Adipose tissue (tissue), 3 donors: ENCODE data around the gene PLSCR5. TPM values are rescaled to one million over a fixed set of nuclear protein-coding genes. Genes with fewer than 3 reads are reported as not detected.

Experiments
- H3K27ac ChIP-seq: one replicate; pipeline ENCODE4 v1.5.1; 2013; ENCODE audit warnings: low read depth, low read length
- WGBS, 3 donors: extraction: QIAGEN DNeasy Blood & Tissue Kit; methylation state at CpG; one replicate each; pipeline ENCODE4 v1.1.7; 2013; 5-methylcytosine and 5-hydroxymethylcytosine counted together
- polyA plus RNA-seq, 3 donors: library from polyadenylated mRNA; stranded (reverse); fragments of 200-250 nt; gene quantifications; one replicate each; pipeline ENCODE4 v1.2.3, GENCODE V29; 2013
- donor health status: healthy with polysubstance abuse.
- donor health status: Bipolar disorder and iron deficiency.
- donor health status: healthy.

PLSCR5 gene
- polyA plus RNA-seq: not detected

DNA sequence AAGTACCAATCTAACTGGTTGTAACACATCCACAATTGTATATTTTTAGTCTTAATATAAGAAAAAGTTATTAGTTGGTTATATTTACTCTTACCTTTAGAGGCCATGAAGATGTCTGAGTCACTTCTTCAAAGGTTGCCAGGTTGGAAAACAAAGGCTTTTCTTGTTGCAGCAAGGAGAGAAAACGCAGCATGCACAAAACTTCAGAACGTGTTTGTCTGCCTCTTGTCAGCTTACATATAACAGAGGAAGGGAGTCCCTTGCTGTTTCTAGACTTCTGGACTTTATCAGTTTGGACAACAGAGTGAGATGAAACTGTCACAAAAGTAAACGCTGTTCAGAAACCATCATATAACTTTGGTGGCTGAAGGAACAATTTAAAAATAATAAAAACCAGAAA lies at the start of gene PLSCR5:
TSS of gene PLSCR5 (minus strand) at position 241 of the 400 bp plus-strand sequence. CDS start at position 107, 134 bp downstream.
- WGBS, 3 donors: 43 to 63% (median 49%) methylated on average over 3 of the region's 3 CpGs
- H3K27ac ChIP-seq: no peak within 1 kb of the TSS

GRCh38 chr3:146653978-146654377 lies 48.8 kb upstream of the PLSCR5 start:
- H3K27ac ChIP-seq: no peak overlapping the region
- 74 to 80% (median 76%) methylated on average over 3 of the region's 3 CpGs for WGBS, 3 donors

GRCh38 chr3:146650691-146651442 lies 45.7 kb upstream of the PLSCR5 start:
- H3K27ac ChIP-seq: no peak overlapping the region
- 62 to 80% (median 69%) methylated on average over 2 of the region's 2 CpGs for WGBS, 3 donors

DNA sequence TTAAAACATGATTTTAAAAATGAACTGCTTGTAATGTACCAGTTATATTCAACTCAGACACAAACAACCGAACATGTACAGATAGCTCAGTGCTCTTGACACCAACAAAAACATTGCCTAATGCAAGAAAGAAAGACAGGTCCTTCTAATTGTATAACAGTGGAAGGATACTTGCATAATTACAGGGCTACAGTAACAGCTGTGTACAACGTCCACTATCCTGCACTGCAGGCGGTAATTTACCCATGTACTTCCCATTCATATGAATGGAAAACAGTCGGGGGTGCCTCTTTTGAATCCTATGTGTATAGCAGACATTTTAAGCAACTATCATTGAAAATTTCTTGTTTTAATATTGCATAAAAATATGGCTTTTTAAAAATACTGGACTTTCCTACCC lies 41.1 kb upstream of the PLSCR5 start:
- no peak overlapping the region for H3K27ac ChIP-seq
- WGBS, 3 donors: 49 to 79% (median 51%) methylated on average over 4 of the region's 4 CpGs

GRCh38 chr3:146640955-146641867 lies 36.1 kb upstream of the PLSCR5 start:
- 22 to 28% (median 26%) methylated on average over 3 of the region's 3 CpGs for WGBS, 3 donors
- no peak overlapping the region for H3K27ac ChIP-seq

DNA sequence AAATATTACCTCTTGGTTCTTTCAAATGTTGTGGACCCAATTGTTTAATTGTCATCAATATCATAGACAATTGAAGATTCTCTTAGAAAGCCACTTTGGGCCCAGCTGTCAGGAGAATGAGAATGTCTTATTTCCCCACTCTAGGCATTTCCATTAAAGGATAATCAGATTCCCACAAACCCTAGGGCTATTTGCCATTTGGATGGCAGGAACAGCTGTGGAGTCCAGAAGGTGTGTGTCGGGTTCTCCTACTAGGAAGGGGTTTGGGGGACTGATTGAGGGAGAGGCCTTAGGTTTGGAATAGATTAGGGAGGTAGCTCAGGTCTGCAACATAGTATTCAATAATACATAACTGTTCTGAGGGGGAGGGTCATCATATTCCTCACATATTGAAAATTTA lies 35.2 kb upstream of the PLSCR5 start:
- H3K27ac ChIP-seq: no peak overlapping the region
- 92 to 97% (median 93%) methylated on average over 1 of the region's 1 CpG for WGBS, 3 donors

- H3K27ac ChIP-seq: no peak overlapping the region
Observed at GRCh38 chr3:146638718-146639117, 33.6 kb upstream of the PLSCR5 start.

- 44 to 90% (median 87%) methylated on average over 3 of the region's 3 CpGs for WGBS, 3 donors
- no peak overlapping the region for H3K27ac ChIP-seq
Observed at GRCh38 chr3:146637871-146638270, 32.7 kb upstream of the PLSCR5 start.

- WGBS, 3 donors: 85 to 93% (median 88%) methylated on average over 2 of the region's 2 CpGs
- no peak overlapping the region for H3K27ac ChIP-seq
Observed at GRCh38 chr3:146636881-146637280, 31.7 kb upstream of the PLSCR5 start.

DNA sequence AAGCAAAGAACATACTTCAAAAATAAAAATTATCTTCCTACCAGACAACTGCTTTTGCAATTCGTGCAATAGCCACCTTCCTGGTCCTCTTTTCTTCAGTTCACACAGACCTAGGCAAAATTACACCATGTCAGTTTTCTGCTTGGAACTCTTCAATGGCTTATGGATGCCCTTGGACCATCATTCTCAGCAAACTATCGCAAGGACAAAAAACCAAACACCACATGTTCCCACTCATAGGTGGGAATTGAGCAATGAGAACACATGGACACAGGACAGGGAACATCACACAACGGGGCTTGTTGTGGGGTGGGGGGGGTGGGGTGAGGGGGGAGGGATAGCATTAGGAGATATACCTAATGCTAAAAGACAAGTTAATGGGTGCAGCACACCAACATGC lies 29.2 kb upstream of the PLSCR5 start:
- WGBS, 3 donors: 69 to 77% (median 73%) methylated on average over 3 of the region's 3 CpGs

GRCh38 chr3:146628671-146629070 lies 23.5 kb upstream of the PLSCR5 start:
- H3K27ac ChIP-seq: no peak overlapping the region

More for the DNA sequence above, 29.2 kb upstream of the PLSCR5 start:
- H3K27ac ChIP-seq: no peak overlapping the region

- WGBS, 3 donors: 74 to 82% (median 81%) methylated on average over 8 of the region's 8 CpGs
- no peak overlapping the region for H3K27ac ChIP-seq
Observed at GRCh38 chr3:146626403-146627122, 21.4 kb upstream of the PLSCR5 start.

DNA sequence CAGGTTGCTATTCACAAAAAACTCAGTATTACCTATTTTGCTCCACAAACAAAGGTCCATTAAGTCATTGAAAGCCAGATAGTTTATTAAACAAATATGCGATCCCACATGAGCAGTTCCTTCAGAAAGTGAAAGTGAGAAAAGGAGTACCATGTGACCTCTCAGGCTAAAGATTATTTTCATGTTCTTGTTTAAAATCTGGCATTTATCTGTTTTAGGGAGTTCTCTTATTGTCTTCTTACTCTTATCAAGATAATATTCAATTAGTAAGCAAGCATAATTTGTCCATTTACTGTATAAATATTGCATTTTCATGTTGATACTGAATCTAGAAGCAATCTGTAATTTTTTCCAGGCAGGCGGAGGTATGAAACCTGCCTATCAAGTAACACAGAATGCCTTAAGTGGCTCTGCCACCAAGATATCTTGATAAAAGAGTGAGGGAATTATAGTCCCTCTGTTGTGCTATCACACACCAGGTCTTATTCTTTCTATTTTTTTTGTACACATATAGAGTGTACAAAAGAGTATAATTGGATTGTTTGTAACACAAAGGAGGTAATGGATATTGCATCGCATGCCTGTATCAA lies 20.1 kb upstream of the PLSCR5 start:
- H3K27ac ChIP-seq: no peak overlapping the region
- 49 to 71% (median 60%) methylated on average over 3 of the region's 3 CpGs for WGBS, 3 donors

DNA sequence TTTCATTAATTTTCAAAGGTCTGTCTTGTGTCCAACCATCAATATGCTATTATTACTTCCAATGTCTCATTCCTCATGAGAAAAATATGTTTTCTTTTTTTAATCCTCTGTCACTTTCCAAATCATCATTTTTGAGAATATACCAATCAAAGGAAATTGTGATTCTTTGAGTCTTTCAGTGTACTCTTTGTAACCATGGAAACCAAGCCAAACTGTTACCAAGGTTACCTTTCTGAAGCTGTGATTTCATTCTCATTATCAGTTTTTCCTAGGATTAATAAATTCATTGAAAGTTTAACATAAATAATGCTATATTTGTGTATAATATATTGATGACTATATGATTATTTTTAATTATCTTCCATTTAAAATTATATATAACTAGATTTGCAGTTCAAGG lies 16.6 kb upstream of the PLSCR5 start:
- H3K27ac ChIP-seq: no peak overlapping the region

DNA sequence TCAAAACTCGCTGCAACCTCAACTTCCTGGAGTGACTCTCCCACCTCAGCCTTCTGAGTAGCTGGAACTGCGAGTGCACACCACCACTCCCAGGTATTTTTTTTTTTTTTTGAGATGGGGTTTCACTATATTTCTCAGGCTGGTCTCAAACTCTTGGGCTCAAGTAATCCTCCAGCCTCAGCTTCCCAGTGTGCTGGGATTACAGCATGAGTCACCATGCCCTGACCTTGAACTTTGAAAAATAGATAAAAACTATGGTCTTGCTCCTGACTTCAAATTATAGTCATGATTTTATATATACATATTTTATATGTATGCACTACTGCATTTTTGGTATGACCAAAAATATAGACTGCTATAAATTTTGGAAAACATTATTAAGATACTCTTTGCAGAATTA lies 6.9 kb upstream of the PLSCR5 start:
- WGBS, 3 donors: 86 to 94% (median 89%) methylated on average over 2 of the region's 2 CpGs
- no peak overlapping the region for H3K27ac ChIP-seq

DNA sequence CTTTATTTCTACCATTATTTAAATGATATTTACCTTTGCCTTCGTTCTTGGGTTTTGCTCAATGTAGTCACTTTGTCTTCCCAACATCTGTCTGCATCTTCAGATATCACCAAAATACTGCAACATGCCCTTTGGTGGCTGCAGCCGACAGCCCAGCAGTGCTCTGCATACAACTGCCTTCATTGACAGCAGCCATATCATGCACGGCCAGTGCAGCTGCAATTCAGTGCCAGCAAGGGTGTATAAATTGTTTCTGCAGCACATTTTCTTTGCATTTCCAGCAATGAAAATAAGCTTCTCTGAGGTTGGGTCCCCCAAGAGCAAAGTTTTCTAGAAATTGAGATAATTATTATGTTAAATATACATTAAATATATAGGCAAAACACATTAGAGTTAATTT lies 6.0 kb upstream of the PLSCR5 start:
- WGBS, 3 donors: 58 to 68% (median 64%) methylated on average over 3 of the region's 3 CpGs
- H3K27ac ChIP-seq: no peak overlapping the region

DNA sequence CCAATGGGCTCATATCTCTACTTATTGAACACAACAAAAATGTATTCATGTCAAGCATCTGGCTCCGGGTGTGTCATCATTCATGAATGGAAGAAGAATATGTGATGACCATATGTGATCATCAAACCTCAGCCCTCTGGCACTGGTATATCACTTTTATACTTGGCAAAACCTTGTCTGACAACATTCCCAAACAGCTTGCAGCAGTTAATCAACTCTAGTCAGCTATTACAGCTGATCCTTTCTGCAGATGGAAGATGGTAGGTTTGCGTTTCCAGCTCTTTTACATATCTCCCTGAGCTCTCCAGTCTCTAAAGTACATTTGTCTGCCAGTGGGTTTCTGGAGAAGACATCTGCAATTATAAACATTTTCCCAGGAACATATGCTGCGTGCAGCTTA lies 6.6 kb downstream of the PLSCR5 start:
- WGBS, 3 donors: 79 to 86% (median 83%) methylated on average over 3 of the region's 3 CpGs
- no peak overlapping the region for H3K27ac ChIP-seq

GRCh38 chr3:146594843-146595482 lies 10.2 kb downstream of the PLSCR5 start:
- 71 to 79% (median 77%) methylated on average over 7 of the region's 7 CpGs for WGBS, 3 donors
- H3K27ac ChIP-seq: no peak overlapping the region
